NCI-H2081 (cell line): ENCODE results near the gene TMEM200A.

Experiments used
- DNase-seq, 2 experiments: peaks; one replicate each; lab custom pipeline; 2025; lab: John Stamatoyannopoulos, UW

Gene TMEM200A

GRCh38 chr6:130377915-130378314, 12.1 kb downstream of the TMEM200A start:
- no peak for DNase-seq

- DNase-seq: no peak
Observed at GRCh38 chr6:130379223-130379622, 13.4 kb downstream of the TMEM200A start.

GRCh38 chr6:130381012-130381411, 15.2 kb downstream of the TMEM200A start:
- DNase-seq: no peak

DNA sequence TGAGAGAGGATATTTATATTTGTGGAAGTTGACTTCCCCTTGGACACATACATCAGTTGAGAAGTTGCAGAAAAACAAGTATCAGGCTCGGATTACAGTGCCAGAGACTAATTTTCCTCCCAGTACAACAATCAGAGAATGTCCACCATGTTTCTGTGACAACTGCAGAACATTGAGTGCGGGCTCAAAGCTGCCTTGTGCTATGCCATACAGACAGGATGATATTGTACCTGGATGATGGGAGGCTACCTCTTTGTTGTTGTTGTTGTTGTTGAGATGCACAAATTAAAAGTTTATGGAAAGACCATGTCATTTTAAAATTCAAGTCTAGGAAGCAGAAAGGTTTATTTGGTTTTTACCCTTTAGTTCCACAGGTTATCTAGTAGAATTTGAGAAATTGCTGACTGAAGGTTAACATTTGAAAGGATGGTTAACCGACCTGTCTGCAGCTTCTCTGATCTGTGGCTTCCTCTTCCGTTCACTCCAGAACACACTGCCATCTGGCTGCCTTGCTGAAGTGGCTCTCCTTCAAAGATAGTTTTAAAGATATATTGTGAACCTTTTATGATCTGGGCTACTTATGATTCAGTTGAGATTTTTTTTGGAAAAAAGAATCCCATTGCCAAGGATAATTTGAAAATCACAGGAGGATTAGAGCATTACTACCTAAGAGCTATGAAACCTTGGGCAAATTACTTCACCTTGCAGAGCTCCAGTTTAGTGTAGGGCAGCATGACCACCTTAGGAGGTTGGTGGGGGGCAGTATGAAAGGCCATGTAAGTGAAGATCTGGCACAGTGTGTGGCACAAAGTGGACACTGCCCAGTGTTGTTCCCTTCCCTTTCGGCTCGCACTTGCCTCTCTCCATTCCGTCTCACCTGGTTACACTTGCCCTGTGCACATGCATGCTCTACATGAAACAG, 15.9 kb downstream of the TMEM200A start:
- no peak for DNase-seq

GRCh38 chr6:130382872-130383490, 17.2 kb downstream of the TMEM200A start:
- no peak for DNase-seq

- DNase-seq: no peak
Observed at GRCh38 chr6:130385064-130385695, 19.4 kb downstream of the TMEM200A start.

- DNase-seq: no peak
Observed at GRCh38 chr6:130389142-130389541, 23.3 kb downstream of the TMEM200A start.

DNA sequence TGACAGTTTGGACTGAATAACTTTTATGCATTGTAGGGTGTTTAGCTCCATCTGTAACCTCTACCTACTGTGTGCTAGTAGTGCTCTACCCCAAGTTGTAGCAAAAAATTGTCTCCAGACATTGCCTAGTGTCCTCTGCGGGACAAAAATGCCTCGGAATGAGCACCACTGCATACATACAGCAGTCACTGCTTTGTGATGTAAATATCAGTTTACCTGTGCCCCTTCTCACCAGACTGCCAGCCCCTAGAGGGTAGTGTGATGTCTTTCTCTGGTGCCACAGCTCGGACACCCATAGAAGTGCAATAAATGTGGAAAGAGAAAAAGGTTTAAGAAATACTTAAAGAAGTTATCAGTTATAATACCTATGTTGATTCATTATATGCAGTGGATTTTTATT, 25.1 kb downstream of the TMEM200A start:
- no peak for DNase-seq

DNA sequence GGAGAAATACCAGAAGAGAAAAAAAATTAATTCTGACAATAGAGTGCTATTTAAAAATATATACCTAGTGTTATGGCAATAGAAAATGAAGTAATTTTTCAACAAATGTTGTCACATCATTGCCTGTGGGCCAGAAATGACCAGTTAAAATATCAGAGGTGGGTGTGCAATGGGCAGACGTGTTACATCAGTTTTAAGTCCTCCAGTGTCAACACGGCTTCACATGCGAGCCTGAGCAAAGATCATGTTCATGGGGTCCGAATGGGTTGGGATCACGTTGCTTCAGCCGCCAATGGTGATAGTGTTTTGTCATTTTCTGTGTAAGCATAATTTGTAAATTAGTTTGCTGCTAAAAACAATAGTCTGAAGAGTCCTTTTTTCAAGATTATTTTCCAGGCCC, 27.5 kb downstream of the TMEM200A start:
- no peak for DNase-seq

DNA sequence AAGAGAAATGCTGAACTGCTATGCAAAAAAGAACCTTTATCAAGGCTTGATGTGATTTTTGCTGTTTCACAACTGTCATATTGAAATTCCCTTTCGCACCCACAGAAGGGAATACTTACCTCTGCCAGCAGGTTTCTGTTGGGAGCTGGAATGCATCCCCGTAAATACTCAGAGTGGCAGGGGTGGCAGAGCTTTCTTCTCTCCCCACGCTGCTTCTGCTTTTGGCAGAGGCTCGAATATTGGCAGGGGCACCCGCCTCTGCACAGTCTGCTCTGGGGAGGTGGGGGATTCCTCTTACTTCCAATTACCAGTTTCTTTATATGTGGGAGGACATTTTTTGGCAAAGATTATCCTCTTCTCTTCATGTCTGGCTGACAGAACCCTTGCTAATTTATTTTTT, 28.4 kb downstream of the TMEM200A start:
- DNase-seq: no peak

- no peak for DNase-seq
Observed at GRCh38 chr6:130395164-130395563, 29.3 kb downstream of the TMEM200A start.

DNA sequence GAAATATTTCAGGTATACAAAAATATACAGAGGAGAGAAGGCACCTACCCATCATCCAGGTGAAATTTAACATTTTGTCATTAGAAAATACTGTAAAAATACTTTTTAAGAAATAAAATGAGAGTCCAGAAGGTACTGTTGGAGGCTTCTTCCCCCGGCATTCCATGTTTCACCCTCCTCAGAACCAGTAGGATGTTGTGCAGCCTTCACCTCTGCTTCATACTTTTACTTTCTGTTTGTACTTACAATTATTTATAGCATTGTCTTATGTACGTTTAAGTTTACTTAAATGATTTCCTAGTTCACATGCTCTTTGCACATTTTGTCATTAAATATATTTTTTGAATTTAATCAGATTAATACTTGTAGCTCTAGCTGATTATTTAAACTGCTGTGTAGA, 30.9 kb downstream of the TMEM200A start:
- DNase-seq: no peak

DNA sequence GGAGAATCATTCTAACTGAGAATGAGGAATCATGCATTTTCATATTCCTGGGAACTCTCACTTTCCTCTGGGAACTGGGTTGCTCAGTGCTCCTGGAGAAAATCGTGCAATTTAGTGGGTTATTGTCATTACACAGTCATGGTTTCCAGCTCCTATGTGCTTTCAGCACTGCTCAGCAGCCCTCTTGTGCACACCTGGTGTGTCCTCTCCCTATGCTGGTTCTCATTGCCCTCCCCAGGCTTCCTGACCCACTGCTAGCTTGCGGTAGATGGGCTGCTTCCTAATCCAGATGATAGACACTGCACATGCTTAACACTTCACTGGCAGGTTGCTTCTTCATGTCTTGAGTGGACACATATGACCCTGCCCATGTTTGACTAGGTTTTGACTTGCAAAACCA, 39.7 kb downstream of the TMEM200A start:
- no peak for DNase-seq

GRCh38 chr6:130407032-130407431, 41.2 kb downstream of the TMEM200A start:
- no peak for DNase-seq

DNA sequence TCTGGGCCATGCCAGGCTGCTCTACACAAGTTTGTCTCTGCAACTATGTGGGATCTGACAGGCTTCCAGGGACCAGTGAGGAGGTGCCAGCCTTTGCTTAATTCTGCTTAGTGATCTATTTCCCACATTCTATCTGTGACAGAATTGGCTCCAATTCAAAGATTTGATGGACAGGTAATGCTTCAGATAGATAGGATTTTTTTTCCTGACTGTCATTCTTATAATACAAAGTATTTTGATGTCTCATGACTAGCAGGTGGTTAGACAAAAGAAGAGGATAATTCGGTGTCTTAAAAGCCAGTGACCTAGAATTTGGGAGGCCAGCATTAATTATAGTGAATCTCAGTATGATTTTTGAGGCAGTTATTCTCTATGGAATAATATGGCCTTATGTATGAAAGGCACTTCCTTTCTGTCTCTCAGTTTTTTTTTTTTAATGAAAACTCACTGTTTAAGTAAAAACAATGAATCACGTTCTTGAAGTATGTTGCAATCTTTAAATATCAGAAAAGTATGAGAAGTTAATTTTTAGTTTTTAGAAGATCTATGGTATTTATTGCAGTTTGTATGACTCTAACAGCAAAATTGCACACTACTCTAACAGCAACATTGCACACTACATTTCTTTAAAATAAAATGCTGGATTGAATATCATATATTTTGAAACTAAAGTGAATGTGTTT, 43.7 kb downstream of the TMEM200A start:
- no peak for DNase-seq

- DNase-seq: no peak
Observed at GRCh38 chr6:130411481-130411880, 45.7 kb downstream of the TMEM200A start.

GRCh38 chr6:130412556-130413290, 46.9 kb downstream of the TMEM200A start:
- DNase-seq: no peak

DNA sequence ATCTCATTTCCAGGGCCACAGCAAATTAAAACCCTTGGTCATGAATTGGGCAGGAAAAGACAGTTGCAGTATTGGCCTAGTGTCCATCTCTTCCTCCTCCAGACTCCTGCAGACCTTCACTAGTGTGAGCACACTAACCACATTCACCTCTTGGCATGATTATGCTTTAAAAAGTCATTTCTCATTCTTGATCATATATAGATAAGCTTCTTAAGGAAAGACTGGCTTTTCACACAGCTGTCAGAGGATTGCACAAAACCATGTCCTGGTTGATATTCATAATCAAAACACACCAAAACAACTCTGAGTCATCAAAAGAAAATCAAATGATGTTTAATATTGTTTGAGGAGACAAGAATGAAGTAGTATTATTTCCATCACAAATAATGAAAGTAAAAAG, 52.1 kb downstream of the TMEM200A start:
- DNase-seq: no peak

GRCh38 chr6:130420911-130421310, 55.1 kb downstream of the TMEM200A start:
- DNase-seq: no peak

- DNase-seq: no peak
Observed at GRCh38 chr6:130421585-130421984, 55.8 kb downstream of the TMEM200A start.

- DNase-seq: peak in 1 of 2 experiments; percentile 5
Observed at GRCh38 chr6:130423044-130423443, 57.2 kb downstream of the TMEM200A start.

- DNase-seq: no peak
Observed at GRCh38 chr6:130424710-130425109, 58.9 kb downstream of the TMEM200A start.
